HG03025 (cell line): ENCODE results near the gene DNAL4.
"Not testable (repeated sequence)": the region's sequence is repeated elsewhere in the genome, so short reads cannot be mapped to it uniquely, and the experiment has no call there.

Source experiments
- ATAC-seq: cut with Tn5 transposase; IDR thresholded peaks from one replicate; pipeline ENCODE4 v1.9.1; 2021; ENCODE audit warnings: mild to moderate bottlenecking, moderate library complexity; ENCODE audit not compliant: unreplicated experiment, low FRiP score

The DNAL4 gene

GRCh38 chr22:38828191-38828590 lies 34.2 kb upstream of the DNAL4 start:
- no peak for ATAC-seq

GRCh38 chr22:38827510-38827909 lies 33.6 kb upstream of the DNAL4 start:
- no peak for ATAC-seq

GRCh38 chr22:38826801-38827200 lies 32.9 kb upstream of the DNAL4 start:
- ATAC-seq = no peak

GRCh38 chr22:38826386-38826785 lies 32.4 kb upstream of the DNAL4 start:
- no peak for ATAC-seq

GRCh38 chr22:38824585-38824984 lies 30.6 kb upstream of the DNAL4 start:
- ATAC-seq = no peak

DNA sequence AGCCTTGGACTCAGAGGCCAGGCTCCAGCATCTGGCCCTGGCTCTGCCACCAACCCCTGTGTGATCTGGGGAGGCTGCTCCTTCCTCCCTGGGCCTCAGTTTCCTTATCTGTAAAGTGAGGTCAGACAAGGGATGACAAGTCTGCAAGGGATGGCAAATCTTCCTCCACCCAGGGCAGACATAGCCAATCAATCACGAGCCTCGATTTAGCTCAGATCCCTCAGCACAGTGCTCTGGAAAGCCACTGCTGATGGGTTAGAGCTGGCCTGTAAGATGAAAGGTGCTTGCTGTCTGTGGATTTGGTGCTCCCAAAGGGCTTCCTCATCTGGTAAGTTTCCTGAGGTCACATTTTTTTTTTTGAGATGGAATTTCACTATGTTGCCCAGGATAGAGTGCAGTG lies 29.7 kb upstream of the DNAL4 start:
- ATAC-seq = no peak

DNA sequence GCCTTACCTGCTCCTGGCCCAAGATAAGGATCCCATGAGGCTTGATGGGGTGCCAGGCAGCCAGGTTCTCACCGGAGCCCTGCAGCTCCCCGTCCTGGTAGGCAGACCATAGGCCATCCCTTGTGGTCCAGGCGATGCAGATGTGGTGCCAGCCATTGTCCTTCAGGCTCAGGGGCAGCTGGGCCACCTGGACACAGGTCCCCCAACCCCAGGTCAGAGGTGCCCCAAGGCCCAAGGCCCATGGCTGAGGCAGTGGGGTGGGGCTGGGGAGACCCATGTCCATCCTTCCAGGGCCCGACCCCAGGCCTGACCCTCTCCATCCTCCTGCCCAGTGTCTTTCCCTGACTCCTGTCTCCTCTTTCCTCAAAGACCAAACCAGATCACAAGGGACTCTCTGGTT lies 29.1 kb upstream of the DNAL4 start:
- no peak for ATAC-seq

GRCh38 chr22:38820020-38820419 lies 26.1 kb upstream of the DNAL4 start:
- no peak for ATAC-seq

DNA sequence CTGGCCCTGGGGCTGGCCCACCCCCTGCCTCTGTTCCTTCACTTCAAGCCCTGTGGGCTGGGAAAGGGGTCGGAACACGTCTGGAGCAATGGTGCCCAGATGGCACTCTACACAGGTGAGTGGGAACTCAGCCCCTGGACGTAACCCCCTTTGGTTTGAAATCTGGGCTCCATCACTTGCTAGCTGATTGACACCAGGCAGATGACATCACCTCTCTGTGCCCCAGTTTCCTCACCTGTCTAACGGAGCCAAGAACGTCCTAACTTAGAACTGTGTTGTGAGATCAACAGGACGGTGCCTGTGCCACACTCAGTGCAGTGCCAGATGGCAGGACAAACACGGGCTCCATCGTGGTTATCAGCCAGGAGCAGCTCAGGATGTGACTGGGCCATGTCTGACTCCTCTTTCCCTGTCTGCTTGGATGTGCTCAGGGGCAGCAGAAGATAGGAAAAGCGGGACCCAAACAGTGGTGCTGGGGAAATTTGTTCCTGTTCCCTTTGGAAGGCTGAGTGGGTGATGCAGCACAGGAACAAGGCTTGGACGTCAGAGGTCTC lies 25.5 kb upstream of the DNAL4 start:
- ATAC-seq = no peak

GRCh38 chr22:38817196-38817595 lies 23.3 kb upstream of the DNAL4 start:
- no peak for ATAC-seq

DNA sequence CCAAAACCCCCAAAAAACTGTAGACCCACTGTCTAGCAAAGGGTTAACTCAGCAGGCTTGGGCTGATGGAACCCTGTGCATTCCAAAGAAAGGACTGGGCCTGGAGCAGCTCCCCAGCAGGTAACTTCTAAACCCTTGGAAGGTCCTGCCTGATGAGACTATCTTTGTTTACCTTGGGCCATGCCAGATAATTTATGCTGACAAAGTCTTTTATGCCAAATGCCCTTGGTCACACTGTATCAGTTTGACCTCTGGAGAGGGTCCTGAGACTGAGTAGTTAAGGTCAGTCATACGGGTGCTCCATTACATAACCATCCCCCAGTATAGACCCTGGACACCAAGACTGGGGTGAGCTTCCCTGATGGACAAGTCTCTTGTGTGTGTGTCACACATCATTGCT lies 21.9 kb upstream of the DNAL4 start:
- ATAC-seq = no peak

DNA sequence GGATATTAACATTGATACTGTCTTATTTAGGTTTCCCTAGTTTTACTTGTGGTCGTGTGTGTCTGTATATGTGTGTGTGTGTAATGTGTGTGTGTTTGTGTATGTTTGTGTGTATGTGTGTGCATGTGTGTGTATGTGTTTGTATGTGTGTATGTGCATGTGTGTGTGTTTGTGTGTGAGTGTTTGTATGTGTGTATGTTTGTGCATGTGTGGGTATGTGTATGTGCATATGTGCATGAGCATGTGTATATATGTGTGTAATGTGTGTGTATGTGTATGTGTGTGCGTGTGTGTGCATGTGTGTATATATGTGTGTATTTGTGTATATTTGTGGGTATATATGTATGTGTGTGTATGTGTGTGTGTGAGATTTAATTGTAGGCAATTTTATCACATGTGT lies 17.3 kb upstream of the DNAL4 start:
- ATAC-seq = no peak

DNA sequence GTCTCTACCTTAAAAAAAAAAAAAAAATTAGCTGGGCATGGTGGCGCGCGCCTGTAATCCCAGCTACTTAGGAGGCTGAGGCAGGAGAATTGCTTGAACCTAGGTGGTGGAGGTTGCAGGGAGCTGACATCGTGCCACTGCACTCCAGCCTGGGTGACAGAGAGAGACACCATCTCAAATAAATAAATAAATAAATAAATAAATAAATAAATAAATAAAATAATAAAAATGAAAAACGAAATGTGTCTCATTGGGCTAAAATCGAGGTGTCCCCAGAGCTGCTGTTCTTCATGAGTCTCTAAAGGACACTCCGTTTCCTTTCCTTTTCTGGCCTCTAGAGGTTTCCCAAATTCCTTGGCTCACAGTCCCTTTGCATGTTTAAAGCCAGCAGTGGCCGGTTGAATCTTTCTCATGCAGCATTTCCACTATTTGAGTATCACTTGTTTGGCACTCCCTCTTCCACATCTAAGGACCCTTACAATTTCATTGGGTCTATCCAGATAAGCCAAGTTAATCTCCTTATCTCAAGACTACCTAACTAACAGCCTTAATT lies 11.2 kb upstream of the DNAL4 start:
- ATAC-seq = not testable (repeated sequence)

DNA sequence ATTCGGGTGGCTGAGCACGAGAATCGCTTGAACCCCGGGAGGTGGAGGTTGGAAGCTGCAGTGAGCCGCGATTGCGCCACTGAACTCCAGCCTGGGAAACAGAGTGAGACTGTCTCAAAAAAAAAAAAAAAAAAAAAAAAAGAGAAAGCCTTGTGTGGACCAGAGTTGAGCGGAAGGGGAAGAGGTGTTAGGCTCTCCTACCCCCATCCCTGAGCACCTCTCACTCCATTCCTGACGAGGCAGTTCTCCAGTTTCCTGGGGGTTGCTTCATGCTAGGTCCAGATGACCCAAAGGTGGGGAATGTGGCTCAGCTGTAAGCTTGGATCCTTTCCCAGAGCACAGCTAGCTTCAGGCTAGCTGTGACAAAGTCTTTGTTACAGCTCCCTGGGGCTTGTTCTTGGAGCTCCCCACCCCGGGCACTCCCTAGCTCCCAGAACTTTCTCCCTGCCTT lies 8.8 kb upstream of the DNAL4 start:
- ATAC-seq = no peak

GRCh38 chr22:38799265-38800002 lies 5.5 kb upstream of the DNAL4 start:
- ATAC-seq = no peak

DNA sequence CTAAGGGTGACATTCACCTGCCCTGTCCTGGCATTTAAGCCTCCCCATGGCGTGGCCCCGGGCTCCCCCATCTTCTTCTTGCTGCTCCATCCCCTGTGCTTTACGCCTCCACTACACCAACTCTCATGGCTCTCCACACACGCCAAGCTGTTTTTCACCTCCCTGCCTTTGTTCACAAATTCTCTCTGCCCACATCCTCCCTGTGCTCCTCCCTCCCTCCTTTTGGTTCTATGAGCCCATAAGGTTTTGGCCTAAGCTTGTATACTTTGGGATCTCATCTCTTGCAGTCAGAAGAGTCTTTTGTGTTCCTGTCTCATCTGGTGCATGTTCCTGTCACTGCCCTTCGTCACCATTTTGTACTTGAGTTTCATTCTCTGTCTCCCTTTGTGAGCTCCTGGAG lies 4.6 kb upstream of the DNAL4 start:
- no peak for ATAC-seq

DNA sequence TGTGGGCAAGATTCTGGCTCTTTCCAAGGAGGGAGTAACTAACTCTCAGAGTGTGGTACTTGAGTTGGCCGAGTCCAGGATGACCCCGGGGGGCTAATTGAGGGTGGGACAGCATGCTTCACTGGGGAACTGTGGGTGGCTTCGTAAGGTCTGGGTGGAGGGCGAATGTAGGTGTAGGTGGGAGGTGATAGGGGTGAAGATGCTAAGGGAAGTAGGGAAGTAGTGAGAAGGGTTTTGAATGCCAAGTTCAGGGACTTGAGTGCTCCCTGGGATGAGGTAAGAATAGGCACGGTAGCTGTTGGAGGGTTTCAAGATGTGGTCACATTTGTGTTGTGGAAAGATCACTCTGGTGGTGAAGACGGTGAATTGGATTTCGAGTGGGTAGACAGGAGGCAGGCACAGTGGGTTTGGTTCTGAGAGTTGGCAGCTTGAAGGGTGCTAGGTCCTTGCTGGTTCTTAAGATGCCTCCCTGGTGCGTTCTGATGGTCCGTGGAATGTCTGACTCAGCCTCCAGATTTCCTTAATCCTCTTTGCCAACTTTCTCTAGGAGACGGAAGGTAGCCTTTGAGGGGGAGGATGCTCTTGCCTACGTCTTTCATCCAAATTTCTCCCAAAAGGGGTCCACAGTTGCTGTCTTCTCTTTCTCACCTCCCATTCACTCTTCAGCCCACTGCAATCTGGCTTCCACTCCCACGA lies 2.5 kb upstream of the DNAL4 start:
- ATAC-seq = no peak

- ATAC-seq = no peak
Measured at GRCh38 chr22:38795569-38795968, 1.6 kb upstream of the DNAL4 start.

DNA sequence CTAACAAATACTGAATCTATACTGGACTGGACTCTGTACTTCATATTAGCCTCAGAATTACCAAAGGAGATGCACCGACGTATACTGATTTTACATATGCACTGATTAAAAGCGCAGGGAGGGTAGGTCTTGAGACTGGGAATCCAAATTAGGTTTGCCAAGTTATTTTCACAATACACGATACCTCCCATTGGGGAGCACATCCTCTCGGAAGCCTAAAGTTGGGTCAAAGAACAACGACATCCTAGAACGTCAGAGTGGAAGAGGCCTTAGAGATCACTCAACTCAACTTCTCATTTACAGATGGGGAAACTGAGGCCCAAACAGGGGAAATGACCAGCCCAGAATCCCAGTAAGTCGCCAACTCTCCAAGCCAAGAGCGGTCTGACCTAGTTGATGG lies 626 bp downstream of the DNAL4 start:
- ATAC-seq = no peak

DNA sequence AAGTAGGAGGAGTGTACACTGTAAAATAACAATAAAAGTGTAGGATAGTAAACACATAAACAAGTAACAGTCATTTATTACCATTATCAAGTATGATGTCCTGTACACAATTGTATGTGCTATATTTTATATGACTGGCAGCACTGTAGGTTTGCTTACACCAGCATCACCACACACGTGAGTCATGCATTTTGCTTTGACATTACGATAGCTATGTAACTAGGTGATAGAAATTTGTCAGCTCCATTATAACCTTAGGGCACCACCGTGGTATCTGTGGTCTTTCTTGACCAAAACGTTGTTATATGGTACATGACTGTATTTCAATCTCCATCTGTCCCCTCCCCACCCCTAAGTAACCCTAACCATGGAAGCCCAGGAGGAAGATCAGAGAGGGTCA lies 1.1 kb downstream of the DNAL4 start:
- no peak for ATAC-seq

DNA sequence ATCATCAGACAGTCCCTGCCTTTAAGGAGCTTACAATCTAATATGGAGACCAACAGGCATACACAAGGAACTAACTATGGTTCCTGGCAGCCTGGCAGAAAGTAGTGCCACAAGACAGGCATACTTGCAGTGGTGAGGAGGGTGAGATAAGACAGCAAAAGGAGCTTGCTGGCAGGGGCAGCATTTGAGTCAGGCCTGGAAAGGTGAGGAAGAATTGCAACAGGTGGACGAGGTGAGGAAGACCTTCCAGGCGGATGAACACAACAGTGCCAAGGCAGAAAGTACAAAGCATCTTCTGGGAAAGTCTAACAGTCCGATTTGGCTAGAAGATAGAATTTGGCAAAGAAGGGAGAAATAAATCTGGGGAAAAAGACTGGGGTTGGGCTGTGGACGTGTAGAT lies 4.3 kb downstream of the DNAL4 start:
- ATAC-seq = no peak

GRCh38 chr22:38788846-38789245 lies 5.1 kb downstream of the DNAL4 start:
- no peak for ATAC-seq
